ENCODE measurements around the gene TRAPPC2.

DNA sequence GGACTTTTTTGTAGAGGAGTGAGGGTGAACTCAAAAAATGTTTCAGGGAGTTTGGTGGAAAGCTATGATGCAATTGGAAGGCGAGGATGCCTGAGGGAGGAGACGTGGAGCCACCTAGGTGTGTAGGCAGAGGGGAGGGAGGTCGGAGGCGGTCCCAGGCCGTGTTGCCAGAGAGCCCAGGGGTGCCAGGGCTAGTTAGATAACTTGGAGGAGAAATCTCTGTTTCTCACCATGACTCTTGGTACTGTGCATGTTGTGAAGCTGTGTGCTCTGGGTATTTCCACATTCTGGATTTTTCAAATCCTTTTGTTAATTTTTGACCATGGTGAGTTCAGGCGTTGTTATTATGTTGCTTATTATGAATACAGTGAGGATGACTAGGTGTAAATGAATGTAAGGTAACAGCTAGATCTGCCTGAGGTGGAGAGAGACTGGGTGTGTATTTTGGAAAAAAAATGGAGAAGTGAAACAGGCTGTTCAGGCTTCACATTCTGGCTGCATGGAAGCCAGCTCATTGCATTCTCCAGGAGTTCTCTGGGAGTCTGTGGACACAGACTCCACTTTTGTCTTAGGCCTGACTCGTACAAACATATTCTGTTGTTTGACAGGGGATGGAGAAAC lies 41.0 kb downstream of the TRAPPC2 start:
- TF ChIP-seq POLR2AphosphoS5 (IDR thresholded peaks at IDR 0.05; ENCODE audit: borderline replicate concordance, low read depth, low read length) (no peak), EZH2 (IDR thresholded peaks at IDR 0.05) (no peak), FOXP2 (optimal IDR thresholded peaks at IDR 0.05; ENCODE audit: control extremely low read depth, extremely low read length, insufficient read depth) (no peak)

All from SK-N-MC (cell line).